Vagina (tissue), 2 donors: ENCODE measurements around the gene FUT7.

ENCODE experiments used
- POLR2A ChIP-seq, 2 donors: fragments of 450-650 bp; IDR thresholded peaks; one replicate each; pipeline ENCODE4 v1.6.1; 2017; ENCODE audit warnings: antibody characterized with exemption in 2 of 2, mild to moderate bottlenecking in 2 of 2, moderate library complexity in 2 of 2
- POLR2AphosphoS5 ChIP-seq, 2 donors: sonication (generic); formaldehyde crosslinking; IDR thresholded peaks; one replicate each; pipeline ENCODE4 v1.9.0; 2017; ENCODE audit warnings: antibody characterized with exemption in 2 of 2, mild to moderate bottlenecking in 2 of 2, low read depth in 1 of 2; ENCODE audit not compliant: insufficient read depth in 1 of 2
- TF ChIP-seq, protein P1 (sequence below), 3 experiments: fragments of 450-650 bp in 2 of 3; fragments of 200-600 bp in 1 of 3; sonication (generic) in 1 of 3; IDR thresholded peaks; one replicate each; pipeline ENCODE4 v1.5.1; 2017 to 2019; ENCODE audit warnings: antibody characterized with exemption in 3 of 3, mild to moderate bottlenecking in 2 of 3, moderate library complexity in 2 of 3

DNA sequence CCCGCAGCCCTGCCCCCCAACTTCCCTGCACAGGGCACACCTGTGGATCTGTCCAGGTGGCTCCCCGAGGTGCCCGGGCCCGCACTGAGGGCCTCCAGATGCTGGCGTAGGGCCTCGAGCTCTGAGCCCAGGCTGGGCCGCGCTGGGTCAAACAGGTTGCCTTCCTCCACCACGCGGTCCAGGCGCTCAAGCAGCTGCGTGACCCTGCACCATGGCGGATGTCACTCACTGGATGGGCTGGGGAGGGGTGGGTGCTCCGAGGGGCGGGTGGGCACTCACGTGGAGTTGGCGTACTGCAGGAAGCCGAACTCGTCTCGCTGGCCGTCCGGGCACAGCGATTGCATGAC, 9.3 kb downstream of the FUT7 start:
- TF ChIP-seq, protein P1, sequence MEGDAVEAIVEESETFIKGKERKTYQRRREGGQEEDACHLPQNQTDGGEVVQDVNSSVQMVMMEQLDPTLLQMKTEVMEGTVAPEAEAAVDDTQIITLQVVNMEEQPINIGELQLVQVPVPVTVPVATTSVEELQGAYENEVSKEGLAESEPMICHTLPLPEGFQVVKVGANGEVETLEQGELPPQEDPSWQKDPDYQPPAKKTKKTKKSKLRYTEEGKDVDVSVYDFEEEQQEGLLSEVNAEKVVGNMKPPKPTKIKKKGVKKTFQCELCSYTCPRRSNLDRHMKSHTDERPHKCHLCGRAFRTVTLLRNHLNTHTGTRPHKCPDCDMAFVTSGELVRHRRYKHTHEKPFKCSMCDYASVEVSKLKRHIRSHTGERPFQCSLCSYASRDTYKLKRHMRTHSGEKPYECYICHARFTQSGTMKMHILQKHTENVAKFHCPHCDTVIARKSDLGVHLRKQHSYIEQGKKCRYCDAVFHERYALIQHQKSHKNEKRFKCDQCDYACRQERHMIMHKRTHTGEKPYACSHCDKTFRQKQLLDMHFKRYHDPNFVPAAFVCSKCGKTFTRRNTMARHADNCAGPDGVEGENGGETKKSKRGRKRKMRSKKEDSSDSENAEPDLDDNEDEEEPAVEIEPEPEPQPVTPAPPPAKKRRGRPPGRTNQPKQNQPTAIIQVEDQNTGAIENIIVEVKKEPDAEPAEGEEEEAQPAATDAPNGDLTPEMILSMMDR (IDR thresholded peaks at IDR 0.05): no peak
- TF ChIP-seq POLR2AphosphoS5 (IDR thresholded peaks at IDR 0.05; ENCODE audit: insufficient read depth in 1 of 2, low read depth in 1 of 2): no peak
- no peak for TF ChIP-seq POLR2A (IDR thresholded peaks at IDR 0.05)
